Fibroblast of mammary gland (primary cell): ENCODE results near the gene RIN1.
A peak's percentile ranks its signal among the peaks of the same experiment; 100 is the strongest.

Experiments
- DNase-seq: peaks from one replicate; pipeline ENCODE4 v3.0.0-alpha.2; 2010; ENCODE audit warnings: low read depth
- H3K4me3 ChIP-seq: 2 replicates; pipeline ENCODE4 v1.5.1; 2011; ENCODE audit warnings: low read depth, mild to moderate bottlenecking, low read length, moderate library complexity; ENCODE audit not compliant: control insufficient read depth
- TF ChIP-seq, protein P1 (sequence below): conservative IDR thresholded peaks from 2 replicates; pipeline ENCODE4 v1.5.1; 2011; ENCODE audit warnings: low read depth, low read length, inconsistent platforms; ENCODE audit not compliant: control insufficient read depth, insufficient read depth

Gene RIN1

DNA sequence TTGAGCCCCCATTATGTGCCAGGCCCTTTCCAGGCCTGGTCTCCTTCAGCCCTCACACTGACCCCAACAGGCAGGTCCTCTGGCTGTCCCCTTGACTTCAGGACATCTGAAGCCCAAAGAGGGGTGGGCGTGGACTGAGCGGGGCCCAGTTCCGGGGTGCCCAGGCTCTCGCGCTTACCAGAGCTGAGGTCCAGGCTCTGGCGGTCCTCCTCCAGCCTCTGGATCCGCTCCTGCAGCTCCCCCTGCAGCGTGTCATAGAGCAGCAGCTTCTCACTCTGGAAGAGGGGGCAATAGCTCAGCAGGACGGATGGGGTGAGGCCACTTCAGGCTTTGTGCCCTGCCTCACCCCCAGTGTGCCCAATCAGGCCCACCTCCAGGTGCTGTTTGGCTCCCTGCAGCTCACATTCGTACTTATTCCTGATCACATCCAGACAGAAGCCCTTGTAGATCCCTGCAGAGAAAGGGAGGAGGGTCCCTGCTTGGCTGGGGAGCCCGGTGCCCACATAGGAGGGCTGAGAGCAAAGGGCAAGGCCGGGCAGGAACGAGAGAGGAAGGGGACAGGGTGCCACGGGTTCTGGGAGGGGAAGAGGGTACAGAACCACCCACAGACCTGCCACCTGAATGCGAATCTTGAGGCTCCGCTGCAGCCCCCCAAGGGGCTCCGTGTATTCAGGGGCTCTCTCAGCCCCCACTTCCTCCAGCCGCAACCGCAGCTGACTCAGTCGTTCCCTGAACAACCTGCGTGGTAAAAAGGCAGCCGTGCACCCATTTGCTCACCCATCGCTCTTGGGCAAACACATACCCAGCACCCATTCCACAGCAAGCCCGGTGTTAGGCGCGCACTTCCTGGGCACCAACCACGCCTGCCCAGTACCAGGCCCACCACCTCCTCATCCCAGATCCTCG, 4.6 kb upstream of the RIN1 start:
- TF ChIP-seq, protein P1, sequence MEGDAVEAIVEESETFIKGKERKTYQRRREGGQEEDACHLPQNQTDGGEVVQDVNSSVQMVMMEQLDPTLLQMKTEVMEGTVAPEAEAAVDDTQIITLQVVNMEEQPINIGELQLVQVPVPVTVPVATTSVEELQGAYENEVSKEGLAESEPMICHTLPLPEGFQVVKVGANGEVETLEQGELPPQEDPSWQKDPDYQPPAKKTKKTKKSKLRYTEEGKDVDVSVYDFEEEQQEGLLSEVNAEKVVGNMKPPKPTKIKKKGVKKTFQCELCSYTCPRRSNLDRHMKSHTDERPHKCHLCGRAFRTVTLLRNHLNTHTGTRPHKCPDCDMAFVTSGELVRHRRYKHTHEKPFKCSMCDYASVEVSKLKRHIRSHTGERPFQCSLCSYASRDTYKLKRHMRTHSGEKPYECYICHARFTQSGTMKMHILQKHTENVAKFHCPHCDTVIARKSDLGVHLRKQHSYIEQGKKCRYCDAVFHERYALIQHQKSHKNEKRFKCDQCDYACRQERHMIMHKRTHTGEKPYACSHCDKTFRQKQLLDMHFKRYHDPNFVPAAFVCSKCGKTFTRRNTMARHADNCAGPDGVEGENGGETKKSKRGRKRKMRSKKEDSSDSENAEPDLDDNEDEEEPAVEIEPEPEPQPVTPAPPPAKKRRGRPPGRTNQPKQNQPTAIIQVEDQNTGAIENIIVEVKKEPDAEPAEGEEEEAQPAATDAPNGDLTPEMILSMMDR, result no peak
- DNase-seq, result no peak
- no peak overlapping the region for H3K4me3 ChIP-seq

- H3K4me3 ChIP-seq, result no peak overlapping the region
- TF ChIP-seq, protein P1, result no peak
- no peak for DNase-seq
Observed at GRCh38 chr11:66339686-66340483, 3.7 kb upstream of the RIN1 start.

DNA sequence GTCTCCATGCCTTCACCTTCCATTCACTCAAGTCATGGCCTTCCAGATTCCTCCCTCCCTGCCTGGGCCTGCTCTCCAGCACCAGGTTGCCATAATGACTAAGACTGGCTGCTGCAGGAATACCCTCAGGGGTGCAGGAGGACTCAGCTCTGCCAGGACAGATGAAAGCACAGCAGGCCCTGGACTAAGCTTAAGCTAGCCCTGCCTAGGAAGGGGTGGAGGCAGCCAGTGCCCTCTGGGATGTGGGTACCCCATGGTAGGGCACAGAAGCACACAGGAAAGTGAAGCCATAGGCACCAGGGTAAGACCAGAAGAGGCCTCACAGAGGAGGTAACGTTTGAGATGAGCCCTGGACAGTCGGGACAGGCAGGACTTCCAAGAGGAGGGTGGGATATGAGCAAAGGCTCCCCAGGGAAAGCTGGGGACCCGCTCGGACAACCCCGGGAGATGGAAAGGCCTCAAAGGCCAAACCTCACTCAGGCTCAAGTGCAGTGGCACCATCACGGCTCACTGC, 3.0 kb upstream of the RIN1 start:
- TF ChIP-seq, protein P1, result no peak
- no peak for DNase-seq
- H3K4me3 ChIP-seq, result no peak overlapping the region

DNA sequence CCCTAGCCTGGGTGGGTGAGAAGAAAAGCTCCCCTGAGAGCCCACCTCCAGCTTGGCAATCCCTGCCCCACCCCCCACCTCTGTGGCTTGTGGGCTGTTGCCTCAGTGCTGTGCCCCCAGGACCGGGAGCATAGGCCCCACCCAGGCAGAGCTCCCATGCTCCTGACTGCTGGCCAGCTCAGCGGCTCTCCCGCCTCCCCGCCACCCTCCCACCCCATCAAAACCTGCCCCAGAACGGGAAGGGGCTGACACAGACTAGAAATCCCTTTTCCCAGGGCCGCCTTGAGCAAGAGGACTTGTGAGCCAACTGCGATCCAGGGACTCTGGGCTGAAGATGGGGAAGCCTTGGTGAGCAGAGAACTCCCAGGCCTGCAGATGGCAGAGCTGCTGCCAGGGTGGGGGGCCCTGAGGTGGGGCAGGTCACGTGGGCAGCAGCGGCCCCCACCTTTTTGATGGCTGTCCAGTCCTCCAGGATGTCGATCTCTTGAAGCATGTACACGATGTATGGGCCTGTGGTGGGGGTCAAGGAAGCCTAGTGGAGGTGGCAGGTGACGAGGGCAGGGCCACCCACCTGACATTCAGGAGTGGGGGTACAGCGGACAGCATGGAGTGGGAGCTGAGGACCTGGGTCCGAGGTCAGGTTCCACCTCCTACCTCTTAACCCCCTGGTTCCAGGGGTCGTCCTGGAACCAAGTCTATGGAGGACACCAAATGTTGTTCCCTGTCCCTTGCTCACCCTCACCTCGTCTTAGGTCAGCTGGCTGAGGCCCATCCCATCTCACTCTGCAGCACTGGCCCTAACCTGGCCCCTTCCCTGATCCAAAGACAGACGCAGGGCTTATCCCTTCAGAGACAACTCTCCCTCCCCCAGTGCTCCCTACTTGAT, 2.3 kb upstream of the RIN1 start:
- H3K4me3 ChIP-seq, result no peak overlapping the region
- DNase-seq, result no peak
- TF ChIP-seq, protein P1, result no peak

DNA sequence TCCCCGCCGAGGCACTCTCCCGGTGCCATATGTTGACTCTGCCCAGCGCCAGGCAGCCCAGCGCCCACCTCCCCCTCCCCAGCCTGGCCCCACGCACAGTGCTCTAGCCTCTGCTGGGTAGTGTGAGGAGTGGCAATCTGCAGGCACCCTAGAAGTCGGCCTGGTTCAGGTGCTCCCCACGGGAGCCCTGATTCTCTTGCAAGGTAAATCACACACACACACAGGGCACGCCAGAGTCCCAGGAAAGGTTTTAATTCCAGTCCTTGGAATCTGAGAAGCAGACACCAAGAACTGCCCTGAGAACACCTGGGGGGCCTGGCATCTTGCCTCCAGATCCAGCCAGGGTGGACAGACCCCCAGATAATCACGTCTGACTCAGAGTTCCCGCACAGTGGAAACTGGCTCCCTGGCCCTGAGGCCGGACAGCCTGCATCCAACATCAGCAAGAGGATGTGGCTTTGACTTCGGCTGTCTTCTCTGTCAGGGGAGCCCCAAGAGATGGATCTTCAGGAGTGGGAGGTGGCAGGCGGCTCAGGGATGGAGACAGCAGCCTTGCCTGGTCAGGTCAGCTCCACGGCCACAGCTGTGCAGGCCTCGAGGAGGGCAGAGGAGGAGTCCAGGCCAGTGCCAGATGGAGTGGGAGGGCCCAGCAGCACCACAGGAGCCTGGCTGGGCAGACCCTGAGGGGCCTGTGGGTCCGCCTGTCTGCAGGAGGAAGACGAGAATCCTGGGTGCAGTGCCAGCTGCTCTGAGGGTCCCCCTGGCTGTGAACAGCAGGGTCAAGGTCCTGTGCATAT, 1.1 kb upstream of the RIN1 start:
- no peak overlapping the region for H3K4me3 ChIP-seq
- DNase-seq, result peak; percentile 53
- TF ChIP-seq, protein P1, result no peak
